Left kidney (tissue), 8 donors: ENCODE measurements around the gene BTBD18. TPM values are rescaled to one million over a fixed set of nuclear protein-coding genes. Genes with fewer than 3 reads are reported as not detected.
A peak's percentile ranks its signal among the peaks of the same experiment; 100 is the strongest.

Source experiments
- DNase-seq: peaks from one replicate; pipeline ENCODE4 v3.0.0-alpha.2; 2013
- long read RNA-seq, 8 donors: transcript quantifications; one replicate each; lab custom pipeline, GENCODE V29; 2026
- polyA plus RNA-seq: library from polyadenylated mRNA; unstranded; fragments of 120-200 nt; gene quantifications from one replicate; pipeline ENCODE4 v1.2.1, GENCODE V29; 2013; ENCODE audit not compliant: insufficient read length

Gene BTBD18, protein sequence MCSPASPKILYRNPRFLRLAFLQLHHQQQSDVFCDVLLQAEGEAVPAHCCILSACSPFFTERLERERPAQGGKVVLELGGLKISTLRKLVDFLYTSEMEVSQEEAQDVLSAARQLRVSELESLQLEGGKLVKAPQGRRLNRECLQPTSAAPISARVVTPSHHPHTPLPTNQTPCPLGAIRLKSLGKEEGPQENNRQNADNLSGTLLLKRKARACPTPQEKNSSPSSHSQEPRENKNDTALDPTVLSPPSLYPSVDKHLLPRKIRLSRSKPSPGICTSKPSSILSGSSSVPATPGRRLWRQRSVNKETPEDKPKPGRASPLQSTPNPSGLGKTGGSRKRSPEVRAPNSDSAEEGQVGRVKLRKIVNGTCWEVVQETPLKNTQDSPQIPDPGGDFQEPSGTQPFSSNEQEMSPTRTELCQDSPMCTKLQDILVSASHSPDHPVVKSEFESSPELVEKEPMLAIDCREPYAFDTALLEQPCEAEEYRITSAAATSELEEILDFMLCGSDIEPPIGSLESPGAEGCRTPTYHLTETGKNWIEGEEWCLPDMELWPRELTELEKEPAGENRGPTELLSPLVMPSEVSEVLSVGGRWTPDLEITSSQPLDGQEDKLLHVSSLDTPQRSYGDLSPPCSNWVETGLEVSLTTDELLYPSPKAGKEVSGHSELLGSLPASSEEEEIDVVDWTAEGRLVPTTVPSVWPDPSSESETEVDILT
- polyA plus RNA-seq, result 0.70 TPM
- long read RNA-seq, donor 1, result 0 reads
- long read RNA-seq, donor 2, result 0 reads
- long read RNA-seq, donor 3, result 0 reads
- long read RNA-seq, donor 4, result 0 reads
- long read RNA-seq, donor 5, result 0 reads
- long read RNA-seq, donor 6, result 0 reads
- long read RNA-seq, donor 7, result 0 reads
- long read RNA-seq, donor 8, result 0 reads

DNA sequence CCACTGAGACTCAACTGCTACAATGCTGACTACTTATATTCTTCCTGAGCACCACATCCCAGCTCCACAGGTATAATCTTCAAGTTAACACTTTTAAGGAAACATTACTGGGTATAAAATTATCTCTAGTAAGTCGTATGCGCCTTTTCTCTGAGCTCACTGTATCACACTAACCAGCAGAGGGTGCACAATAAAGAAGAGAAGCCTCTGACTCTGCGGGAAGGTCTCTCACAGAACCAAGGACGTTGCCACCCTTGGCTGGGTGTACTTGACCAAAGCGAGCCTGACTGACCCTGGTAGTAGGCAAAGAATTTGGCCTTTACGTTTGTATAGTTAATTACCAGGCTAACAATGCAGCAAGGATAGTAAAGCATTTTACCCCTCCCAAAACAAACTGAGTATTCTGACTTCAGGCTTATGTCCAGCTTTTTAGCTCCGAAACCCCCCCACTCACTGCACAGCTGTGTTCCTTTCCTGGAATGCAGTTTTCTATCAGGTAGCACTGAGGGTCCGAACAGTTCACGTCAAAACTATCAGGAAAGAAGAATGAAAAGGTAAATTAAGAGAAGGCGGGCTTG, at the start of gene BTBD18:
BTBD18 (minus strand) TSS at position 144 of the 578 bp plus-strand sequence. CDS start 631 bp downstream, outside the sequence.
- no peak for DNase-seq

DNA sequence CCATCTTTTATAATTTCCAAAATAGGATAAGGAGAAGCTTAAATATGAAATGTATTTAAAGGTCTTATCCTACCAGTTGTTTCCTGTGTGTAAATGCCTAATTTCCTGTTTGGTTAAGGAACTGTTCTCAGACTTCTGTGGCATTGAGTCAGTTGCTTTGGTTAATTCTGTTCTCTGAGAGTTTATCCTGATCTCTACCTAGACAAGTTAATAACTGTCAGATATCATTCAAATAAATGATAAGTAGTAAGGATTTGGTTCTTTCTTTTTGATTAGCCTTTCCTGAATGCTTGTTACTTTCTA, 49.5 kb upstream of the BTBD18 start:
- no peak for DNase-seq

DNA sequence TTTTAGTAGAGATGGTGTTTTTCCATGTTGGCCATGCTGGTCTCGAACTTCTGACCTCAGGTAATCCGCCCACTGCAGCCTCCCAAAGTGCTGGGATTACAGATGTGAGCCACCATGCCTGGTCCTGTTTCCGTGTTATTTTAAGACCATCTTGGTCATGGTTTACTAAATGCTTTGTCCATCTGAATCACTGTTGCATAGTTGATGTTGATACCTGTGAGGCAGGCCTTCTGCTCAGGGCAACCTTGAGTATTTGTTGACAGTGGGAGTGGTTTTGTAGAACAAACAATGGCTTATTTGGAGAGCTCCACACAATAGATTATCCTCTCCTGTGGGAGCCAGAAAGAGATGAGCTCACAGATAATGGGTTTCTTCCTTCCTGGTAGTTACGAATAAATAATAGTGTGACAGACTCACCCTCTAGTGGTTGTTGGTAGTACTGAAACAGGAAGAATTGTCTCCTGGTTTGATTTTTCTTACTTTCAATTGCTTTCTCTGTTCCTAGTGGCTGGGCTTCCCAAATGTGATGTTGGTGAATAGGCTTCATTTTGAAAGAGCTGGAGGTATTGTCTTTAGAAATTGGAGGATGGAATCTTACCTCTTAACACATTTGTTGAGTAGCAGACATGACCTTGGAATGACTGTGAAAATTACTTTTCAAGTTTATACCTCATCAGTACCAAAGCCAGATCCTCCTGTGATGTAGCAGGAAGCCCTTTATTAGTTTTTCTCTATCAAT, 49.0 kb upstream of the BTBD18 start:
- DNase-seq, result peak; percentile 59

DNA sequence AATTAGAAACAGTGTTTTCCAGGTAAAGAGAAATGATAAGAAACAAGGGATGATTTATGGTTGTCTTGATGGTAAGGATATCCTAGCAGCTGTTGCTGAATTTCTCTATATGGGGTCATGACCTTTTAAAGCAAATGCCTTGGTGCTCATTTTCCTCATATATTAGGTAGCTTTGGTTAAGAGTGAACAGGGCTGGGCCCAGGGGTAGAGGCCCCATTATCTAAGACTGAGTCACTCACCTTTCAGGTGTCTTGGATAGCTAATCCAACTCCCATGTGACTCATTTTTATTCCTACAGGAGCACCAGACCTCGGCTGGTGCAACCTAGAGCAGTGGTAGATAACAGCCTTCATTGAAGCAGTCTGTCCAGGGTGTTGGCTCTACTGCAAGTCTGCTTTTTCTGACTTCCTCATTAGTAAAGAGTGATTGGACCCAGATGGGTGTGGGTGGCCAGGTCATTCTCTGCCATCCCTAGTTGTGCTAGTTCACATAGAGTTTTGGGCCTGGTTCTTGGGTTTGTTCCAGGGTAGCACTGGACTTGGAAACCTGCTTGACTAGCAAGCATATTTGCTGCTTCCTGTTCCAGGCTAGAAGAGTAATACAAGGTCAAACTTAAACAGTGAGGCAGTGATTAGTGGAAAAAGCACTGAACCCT, 47.4 kb upstream of the BTBD18 start:
- DNase-seq, result no peak

DNA sequence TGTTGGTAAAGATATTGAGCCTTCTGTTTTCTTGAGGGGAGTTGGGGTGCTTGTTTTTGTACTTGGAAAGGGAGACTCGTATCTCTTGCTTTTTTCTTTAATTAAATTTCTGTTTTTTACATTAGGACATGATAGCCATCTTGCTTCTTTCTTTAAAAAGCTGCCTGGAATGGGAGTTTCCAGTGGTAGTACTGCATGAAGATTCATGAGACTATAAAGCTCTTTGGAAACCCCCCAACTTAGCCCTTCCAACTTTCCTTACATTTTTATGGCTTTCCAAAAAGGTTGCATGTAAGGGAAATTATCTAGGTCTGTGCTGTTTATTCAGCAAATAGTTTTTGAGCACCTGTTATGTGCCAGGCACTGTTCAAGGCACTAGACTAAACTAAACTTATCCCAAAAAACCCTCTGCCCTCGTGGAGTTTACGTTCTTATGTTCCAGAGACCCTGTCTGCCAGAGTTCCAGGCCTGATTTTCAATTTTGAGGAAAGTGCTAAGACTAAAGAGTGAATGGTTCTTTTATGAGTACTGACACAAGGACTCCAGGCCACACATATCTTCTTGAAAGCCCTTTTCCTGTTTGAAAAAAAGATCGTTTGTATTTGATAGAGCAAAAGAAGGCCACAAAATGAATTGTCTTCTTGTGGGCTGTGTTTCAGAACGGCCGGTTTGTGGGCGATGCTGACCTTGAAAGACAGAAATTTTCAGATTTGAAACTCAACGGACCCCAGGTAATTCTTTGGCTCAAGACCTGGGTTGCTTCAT, 41.9 kb upstream of the BTBD18 start:
- no peak for DNase-seq

DNA sequence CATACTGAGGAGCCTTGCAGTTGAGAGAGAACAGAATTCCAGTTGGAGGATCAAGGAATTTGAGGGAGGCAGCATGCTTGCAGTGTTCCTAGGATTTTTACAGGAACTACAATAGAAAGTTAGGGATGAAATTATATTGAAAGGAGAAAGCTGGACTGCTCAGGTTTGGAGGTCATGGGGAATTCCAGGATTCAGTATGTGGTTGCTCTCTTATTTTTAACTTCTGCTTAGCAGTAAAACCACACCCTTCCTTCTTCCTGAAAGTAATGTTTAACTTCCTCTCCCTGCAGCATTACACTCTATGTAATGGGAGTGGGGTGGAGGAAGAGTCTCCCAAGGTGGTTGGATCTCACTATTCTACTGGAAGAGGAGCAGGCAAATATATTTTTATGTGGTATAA, 41.3 kb upstream of the BTBD18 start:
- no peak for DNase-seq

DNA sequence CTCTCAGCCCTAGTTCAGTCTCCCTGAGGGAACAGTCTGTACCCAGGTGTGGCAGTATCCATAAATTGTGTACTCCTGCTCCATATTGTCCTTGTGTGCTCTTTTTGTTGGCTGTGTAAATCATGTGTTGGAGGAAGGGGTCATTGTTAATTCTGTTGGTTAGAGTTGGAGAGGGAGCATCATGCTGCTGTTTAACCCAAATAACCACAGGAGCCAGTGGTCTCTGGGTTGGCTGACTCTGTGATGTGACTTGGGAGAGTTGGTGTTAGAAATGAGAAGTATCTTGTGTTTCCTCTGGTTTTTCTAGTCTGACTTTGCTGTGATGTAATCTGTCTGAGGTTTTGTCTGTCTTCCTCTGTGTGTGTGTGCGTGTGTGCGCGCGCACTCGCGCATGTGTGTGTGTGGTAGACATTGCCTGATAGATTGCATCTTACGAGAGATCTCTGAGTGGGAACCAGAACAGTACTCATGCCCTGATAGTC, 40.5 kb upstream of the BTBD18 start:
- DNase-seq, result no peak

DNA sequence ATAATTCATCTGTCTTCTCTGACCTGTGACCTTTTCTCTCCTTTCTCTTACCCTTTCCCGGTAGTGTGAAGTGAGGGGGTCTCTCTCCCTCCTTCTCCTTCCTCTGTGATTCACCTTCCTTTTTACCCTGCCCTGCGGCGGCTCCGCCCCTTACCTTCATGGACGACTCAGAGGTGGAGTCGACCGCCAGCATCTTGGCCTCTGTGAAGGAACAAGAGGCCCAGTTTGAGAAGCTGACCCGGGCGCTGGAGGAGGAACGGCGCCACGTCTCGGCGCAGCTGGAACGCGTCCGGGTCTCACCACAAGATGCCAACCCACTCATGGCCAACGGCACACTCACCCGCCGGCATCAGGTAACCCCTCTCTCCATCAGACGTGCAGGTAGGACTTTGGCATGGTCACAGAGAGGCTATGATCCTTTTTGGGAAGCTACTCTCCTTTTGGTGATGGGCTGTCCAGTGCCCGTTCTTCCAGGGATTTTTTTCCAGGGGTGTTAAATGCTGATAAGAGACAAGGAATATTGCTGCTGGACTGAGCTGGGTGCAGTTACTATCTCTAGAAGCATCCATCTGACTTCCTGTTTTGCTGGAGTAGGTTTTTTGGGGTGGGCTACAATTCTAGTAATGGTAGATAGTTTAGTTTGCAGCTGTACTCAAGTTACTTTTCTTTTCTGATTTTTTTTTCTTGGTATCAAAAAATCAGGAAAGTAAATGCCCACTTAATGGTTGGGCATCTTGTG, 39.9 kb upstream of the BTBD18 start:
- no peak for DNase-seq

DNA sequence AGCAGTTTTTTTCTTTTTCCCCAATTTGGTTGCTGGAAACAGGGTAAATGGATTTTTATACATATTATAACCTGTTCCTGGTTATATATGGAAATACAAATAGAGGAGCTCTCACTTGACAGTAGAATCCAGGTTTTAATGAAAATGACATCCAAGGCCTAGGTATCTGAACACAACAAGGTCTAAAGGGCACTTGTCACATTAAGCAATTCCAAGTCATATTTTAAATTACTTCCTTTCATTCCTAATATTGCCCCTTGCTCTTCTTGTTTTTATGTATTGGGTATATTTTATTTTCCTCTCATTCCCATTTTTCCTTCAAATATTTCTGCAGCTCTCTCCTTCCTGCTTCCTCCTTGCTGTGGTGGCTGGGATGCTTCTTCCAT, 37.1 kb upstream of the BTBD18 start:
- DNase-seq, result no peak

DNA sequence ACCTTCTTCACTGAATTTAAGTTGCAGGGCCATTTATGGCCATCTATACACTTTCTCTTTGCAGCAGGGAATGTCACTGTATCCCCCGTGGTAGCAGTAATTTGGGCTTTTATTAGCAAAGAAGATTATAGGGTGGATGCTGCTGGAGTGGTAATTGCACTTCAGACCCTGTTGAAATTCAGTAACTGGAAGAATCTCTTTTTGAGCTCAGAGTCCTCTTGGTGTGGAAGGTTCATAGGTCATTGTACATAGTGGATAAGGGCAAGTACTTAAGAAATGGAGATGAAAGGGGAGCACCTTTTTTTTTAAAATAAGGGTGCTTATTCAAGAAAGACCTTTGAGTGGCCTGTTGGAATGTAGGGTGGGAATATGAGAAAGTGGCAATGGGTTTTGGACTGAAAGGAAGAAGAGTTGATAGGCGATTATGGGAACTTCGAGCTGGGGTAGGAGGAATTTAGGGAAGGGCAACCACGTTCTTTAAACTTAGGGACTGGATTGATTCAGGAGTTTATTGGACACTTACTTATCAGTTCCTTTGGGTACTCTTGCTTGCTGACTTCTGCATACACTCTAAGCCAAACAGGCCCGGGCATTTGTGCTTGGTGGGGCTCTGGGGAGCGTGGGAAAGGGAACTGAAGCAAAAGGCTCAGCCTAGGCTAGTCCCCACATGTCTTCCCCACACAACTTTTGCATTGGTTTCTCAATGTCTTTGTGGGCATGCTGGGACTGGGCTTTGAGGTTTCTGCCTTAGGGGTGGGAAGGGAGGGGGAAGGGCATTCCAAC, 36.5 kb upstream of the BTBD18 start:
- DNase-seq, result no peak

DNA sequence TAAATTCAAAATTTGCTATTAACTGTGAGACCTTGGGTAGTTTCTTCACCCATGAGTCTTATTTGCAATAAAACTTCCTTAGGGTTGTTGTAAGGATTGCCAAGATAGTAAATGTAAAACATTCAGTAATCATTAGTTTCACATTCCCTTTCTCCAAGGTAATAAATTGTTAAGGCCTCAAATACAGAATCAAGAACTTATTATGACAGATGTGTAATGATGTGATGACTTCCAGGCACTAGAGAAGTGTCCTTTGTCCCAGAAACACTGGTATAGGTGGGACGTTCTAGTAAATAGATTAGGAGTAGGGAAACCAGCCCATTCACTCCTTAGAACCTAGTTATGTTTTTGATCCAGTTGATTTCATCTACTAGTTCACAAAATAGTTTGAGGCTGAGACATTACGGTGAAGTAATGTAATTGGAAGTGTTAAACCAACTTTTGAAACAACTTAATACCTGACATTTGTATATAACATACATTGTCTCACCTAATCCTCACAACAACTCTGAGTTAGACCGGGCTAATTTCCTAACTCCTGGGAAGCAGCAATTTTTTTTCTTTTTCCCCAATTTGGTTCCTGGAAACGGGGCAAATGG, 35.5 kb upstream of the BTBD18 start:
- no peak for DNase-seq

DNA sequence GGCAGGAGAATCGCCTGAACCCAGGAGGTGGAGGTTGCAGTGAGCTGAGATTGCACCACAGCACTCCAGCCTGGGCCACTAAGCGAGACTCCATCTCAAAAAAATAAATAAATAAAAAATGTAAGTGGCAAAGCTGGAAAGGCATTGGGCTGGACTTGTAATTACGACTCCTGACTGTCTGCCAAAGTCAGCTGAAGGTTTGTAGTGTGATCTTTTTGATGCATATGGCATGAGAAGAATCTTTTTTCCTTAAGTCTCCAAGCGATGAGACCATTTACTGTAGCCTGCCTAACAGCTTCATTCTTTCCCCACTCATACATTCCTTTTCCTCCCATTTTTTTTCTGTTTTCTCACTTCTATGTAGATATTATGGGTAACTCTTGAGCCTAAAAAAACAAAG, 34.8 kb upstream of the BTBD18 start:
- DNase-seq, result no peak

DNA sequence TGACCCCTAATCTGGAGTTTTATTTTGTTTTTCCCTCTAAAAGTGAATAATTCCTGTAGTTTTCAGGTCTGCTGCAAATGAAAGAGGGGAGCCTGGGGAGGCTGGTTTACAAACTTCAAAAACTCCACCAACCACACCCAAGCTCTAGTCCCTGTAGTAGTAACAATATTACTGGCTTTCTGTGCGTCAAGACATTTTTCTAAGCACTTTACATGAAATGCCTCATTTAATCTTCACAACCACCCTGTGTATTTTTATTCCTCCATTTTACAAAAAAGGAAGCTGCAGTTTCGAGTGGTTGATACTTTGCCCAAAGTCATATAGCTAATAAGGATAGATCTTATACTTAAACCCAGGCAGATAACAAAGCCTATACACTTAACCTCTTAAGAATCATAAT, 33.5 kb upstream of the BTBD18 start:
- no peak for DNase-seq

DNA sequence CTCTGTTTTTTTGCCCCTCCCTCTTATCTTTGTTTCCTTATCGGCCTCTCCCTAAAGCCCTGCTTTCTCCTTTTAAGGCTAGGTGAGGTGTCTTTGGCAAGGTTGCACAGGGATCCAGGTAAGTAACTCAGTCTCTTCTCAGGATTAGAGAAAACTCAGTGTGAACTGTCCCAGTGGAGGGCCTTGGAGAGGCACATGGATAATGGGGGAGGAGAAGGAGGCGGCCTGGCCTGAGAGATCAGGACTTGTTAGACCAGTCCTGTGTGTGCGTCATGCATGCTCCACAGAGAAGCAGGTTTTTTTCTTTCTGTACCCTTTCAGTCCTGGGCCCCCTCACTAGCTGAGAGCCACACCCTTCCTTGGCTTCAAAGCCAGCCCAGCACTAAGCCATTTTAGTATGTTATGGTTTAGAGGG, 29.9 kb upstream of the BTBD18 start:
- DNase-seq, result no peak

DNA sequence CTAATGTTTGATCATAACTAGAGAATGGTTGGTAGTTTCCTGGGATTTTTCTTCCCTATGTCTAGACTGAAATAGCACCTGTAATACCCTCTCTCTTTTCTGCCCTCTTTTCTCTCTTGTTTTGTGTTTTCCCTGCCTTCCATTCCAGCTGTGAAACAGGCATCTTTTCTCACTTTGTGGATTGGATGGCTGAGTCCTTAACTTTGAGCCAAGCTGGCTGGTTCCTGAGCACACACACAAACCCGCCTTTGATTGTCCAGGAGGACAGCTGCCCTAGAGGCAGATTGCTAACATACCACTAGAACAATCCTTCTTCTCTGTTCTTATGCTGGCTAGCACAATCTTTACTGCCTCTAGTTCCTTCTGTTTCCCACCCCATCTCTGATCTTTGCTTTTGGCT, 27.7 kb upstream of the BTBD18 start:
- DNase-seq, result no peak

DNA sequence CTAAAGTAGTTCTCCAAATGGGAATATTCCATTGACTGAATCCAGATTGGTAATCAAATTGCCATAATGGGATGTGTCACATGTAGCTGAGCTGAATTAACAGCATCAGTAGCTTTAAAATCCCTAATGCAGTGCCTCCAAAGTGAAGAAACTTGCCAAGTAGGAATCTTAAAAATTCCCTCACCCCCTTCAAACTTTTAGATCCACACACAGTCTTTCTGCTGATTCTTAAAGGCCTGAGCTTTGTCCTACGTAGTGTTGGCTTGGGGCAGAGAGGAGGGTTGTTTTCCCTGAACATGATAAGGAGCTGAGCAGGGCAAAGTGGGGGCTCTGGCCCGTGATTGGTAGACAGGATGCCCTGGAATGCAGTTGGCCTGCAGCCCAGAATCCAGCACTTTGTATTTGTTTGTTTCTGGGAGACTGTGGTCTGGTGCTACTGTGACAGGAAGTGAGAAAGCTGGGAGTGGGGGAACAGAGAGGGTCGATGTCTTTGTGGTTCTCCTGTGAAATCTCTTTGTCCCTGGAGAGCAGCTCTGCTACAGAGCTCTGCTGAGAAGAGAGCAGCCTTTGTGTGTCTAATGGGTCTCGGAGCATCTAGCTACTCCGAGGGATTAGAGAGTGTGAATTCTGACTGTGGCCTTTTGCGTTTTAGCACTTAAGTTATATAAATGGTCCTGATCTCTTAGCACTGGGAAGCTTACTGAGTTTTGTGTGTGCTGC, 26.9 kb upstream of the BTBD18 start:
- peak; percentile 97 for DNase-seq

DNA sequence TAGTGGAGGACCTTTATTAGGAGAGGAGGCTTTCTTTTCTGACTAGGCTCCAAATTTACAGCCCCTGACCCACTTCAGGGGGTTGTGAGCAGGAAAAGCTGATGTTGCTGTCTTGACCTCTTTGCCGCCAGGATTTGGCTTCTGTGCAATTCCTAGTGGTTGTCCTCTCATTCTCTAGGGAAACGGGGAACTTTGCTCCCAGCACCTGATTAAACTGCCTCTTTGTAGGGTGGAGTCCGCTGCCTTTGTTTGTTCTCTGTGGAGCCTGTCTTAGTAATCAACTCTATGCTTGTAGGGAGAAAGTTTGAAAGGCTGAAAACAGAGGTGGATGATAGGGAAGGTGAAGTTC, 26.3 kb upstream of the BTBD18 start:
- DNase-seq, result peak; percentile 54

DNA sequence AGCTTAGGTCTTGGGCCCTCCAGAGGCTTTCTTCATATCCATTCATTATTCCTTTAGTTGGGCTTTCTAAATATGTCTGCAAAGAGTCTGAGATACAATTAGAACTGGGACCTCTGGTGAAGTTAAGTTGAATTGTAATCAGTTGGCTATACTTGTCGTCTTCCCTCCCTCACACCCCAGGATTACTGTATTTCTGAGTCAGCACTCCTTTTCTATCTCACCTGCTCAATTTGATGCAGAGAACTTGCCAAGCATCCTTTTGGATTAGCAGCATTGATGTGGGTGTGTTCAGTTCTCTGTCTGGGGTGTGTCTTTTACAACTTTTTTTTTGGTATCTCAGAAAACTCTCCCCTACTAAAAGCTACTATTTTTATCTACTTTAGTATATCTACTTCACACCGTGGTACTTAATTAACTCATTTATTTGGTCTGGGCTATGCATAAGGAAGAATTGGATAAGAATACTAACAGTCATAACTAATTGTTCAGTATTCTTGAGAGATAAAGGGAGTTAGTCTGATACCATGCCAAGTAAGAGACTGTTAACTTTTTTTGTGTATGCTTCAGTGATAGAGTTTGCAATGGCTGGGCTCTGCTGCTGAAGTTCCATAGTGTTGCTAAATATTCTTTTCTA, 25.1 kb upstream of the BTBD18 start:
- DNase-seq, result no peak
